HG02759 (cell line): ENCODE data around the gene BPIFB4.
"Not testable (repeated sequence)": the region's sequence is repeated elsewhere in the genome, so short reads cannot be mapped to it uniquely, and the experiment has no call there.

Experiments
- ATAC-seq: cut with Tn5 transposase; IDR thresholded peaks from one replicate; pipeline ENCODE4 v1.9.1; 2021; ENCODE audit warnings: mild to moderate bottlenecking, moderate library complexity; ENCODE audit not compliant: unreplicated experiment

Gene BPIFB4

DNA sequence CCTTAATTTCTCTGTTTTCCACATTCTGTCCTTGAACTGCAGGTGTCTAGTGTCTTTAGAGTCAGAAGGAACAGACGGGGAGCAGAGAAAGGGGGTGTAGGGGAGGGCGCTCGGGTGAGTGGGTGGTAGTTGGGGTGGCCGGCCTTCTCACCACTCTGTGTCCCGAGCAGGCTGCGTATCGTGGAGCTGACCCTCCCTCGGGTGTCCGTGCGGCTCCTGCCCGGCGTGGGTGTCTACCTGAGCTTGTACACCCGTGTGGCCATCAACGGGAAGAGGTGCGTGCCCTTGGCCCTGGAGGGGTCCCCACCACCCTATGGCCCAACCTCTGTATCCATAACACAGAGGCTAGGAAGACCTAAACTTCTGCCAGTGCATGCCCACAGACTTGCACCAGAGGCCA, 5.3 kb downstream of the BPIFB4 start:
- ATAC-seq, result no peak

GRCh38 chr20:33086052-33086722, 6.7 kb downstream of the BPIFB4 start:
- no peak for ATAC-seq

DNA sequence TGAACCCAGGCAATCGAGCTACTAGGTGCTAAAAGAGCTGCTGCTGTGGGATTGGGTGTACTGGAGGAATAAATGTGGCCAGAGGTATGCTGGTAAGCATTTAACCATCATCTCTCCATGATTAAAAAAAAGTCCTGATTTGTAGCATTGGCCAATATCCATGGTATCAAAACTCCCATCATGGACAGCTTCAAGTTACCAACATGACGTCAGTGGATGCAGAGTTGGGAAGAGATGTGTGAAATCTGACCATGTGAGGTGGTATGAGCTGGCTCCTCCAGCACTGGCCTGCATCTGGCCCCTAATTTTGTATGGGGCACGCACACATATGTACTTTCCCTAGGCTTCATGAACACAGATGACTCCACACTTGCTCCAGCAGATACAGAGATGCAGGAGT, 11.7 kb downstream of the BPIFB4 start:
- no peak for ATAC-seq

DNA sequence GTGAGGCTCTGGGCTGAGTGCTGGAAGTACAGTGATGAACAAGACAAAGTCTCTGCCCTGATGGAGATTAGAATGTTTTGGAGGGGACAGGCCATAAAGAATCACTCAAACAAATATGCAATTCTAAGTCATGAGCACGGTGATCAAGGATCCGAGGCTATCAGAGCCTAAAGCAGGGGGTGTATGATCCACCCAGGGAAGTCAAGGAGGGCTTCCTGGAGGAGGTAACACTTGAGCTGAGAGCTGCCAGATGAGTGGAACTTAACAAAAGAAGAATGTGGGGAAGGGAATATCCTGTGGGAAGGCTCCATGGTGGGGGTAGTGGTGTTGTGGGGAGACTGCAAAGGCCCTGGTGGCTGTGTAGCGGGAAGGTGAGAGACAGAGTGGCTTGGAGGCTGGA, 12.2 kb downstream of the BPIFB4 start:
- no peak for ATAC-seq

DNA sequence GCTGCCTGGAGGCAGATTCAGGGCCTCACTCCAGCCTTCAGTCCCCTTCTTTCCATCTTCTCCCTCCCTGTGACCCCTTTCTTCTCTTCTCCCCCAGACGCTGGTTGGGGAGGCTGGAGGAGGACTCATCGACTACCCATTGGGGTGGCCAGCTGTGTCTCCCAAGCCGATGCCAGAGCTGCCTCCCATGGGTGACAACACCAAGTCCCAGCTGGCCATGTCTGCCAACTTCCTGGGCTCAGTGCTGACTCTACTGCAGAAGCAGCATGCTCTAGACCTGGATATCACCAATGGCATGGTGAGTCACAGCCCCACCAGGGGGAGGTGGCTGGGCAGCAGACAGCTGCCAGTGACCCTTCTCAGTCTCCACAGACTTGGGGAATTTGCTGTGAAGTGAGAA, 12.9 kb downstream of the BPIFB4 start:
- no peak for ATAC-seq

DNA sequence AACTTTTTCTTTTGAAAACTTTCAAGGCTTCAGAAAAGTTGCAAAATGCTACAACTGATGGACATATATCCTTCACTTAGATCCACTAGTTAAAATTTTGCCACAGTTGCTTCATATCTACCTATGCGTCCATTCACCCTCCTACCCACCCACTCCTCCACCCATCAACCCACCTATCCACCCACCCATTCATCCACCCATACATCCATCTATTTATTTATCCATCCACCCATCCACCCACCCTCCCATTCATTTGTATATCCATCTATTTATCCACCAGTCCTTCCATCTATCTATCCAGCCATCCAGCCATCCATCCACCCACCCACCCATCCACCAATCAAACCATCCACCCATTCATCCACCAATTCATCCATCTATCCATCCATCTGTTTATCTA, 13.6 kb downstream of the BPIFB4 start:
- ATAC-seq, result no peak

- no peak for ATAC-seq
Measured at GRCh38 chr20:33093582-33093981, 14.1 kb downstream of the BPIFB4 start.

- no peak for ATAC-seq
Measured at GRCh38 chr20:33095249-33095648, 15.8 kb downstream of the BPIFB4 start.

GRCh38 chr20:33095902-33096584, 16.6 kb downstream of the BPIFB4 start:
- ATAC-seq, result not testable (repeated sequence)

DNA sequence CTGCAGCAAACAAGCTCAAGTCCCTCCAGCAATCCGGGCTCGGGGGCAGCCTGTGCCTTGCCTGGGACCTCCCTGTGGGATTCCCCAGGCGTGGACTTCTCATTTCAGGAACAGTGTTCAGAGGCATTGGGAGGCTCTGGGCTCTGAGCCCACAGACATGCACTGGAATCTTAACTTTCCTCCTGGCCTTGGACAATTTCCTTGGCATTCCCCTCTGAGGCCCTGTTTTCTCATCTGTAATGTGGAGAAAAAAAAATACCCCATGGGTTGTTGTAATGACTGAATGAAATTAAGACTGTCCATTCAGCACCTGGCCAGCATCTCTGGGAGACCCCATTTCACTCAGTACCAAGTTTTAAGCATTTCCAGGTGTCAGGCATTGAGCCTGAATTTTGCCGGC, 17.6 kb downstream of the BPIFB4 start:
- no peak for ATAC-seq

- ATAC-seq, result no peak
Measured at GRCh38 chr20:33099843-33100538, 20.5 kb downstream of the BPIFB4 start.

DNA sequence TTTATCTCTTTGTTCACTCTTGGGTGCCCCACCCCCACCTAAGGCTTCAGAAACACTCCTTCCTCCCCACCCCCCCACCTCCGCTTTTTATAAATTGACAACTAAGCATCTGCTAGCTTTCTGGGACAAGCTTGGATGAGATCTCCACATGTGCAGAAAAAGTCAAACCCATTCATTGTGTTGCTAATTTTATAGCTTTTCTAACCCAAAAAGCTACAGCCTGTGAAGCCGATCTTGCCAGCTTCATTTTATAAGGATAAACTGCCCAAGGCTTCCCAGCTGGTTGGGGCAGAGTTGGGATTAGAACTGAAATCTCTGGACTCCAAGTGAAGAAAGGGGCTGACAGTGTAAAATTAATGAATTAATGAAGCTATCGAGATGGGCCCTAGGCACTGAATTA, 24.1 kb downstream of the BPIFB4 start:
- ATAC-seq, result no peak

DNA sequence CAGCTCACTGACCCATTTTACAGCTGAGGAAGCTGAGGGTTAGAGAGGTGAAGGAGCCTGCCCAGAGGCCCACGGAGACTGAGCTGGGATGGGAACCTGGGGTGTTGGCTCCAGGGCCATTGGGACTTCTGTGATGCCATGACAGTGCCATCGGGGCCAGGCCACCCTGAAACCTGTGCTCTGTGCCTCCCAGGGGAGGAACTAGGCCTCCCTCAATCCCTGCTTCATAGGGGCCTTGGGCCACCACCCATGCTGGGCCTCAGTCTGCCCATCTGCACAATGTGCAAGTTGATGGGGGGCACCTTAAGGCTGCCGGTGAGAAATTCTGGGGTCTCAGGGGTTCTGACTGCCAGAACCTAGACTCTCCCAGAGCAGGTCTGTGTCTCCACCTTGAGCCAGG, 24.9 kb downstream of the BPIFB4 start:
- no peak for ATAC-seq

DNA sequence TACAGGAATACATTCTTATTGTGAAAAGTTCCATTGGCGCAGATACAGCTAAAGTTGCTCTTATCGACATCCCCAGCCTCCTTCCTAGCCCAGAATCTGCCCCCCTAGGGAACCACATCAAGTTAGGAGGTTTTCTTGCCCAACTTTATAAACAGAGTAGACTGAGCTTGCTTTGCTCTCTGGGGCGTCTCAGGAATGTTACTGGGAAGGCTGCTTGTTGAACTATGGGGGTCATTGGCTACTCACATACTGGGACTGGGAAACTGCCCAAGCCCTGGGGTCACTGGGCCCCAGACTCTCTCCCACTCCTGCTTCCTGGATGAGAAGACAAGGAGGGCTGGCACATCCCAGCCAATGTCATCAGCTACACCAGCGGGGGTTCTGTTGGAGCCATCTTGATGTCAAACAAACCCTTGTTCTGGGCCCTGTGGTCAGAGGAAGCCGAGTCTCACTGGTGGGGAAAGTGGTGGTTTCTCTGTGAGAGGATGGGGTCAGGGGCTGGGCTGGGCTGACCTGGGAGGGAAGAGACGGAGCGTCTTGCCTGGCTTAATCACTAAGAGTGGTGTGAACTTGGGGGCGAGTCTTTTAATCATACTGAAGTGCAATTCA, 26.0 kb downstream of the BPIFB4 start:
- no peak for ATAC-seq

DNA sequence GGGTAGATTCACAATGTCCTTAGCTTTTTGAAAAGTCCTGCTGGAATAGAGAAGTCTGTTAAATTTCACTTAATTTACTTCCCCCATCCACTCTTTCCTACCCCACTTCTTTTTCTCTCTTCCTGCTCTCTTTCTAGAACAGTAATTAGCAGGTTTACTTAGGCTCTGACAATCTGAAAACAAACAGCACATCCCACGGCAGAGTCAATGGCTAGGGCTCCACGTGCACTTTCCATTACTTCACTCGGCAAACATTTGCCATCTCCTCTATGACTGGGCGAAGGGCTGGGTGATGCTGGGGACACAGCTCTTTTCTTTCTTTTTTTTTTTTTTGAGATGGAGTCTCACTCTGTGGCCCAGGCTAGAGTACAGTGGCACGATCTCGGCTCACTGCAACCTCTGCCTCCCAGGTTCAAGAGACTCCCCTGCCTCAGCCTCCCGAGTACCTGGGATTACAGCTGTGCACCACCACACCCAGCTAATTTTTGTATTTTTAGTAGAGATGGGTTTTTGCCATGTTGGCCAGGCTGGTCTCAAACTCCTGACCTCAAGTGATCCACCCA, 26.7 kb downstream of the BPIFB4 start:
- ATAC-seq, result not testable (repeated sequence)

GRCh38 chr20:33108661-33109060, 29.2 kb downstream of the BPIFB4 start:
- ATAC-seq, result no peak

- no peak for ATAC-seq
Measured at GRCh38 chr20:33110147-33110825, 30.8 kb downstream of the BPIFB4 start.

GRCh38 chr20:33111306-33111705, 31.9 kb downstream of the BPIFB4 start:
- no peak for ATAC-seq

GRCh38 chr20:33112547-33113386, 33.3 kb downstream of the BPIFB4 start:
- no peak for ATAC-seq

DNA sequence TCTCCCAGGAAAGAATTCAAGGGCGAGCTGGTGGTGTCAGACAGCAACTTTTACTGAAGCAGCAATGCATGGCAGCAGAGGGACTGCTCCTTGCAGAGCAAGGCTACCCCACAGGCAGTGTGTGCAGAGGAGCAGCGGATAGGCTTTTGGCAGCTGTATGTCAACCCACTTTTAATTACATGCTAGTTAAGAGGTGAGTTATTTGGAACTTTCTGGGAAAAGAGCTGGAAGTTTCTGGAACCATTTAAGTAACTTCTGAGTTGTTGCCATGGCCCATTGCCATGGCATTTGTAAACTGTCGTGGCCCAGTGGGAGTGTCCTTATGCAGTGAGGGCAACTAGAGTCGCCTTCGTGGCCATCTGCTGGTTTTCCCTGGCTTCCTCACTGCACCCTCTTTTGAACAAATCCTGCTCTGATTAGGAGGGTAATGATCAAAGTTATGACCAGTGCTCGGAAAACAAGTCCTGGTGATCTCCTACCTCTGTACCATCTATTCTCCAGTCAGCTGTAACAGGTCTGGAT, 34.0 kb downstream of the BPIFB4 start:
- ATAC-seq, result no peak
